Upper lobe of left lung (tissue), 6 donors: ENCODE data around the gene CDH2. TPM values are rescaled to one million over a fixed set of nuclear protein-coding genes. Genes with fewer than 3 reads are reported as not detected.

ENCODE experiments used
- ATAC-seq, 2 donors: fragments of 200-7000 bp; cut with Tn5 transposase; one replicate each; pipeline ENCODE4 v1.9.1; 2022; ENCODE audit warnings: mild to moderate bottlenecking in 2 of 2, moderate library complexity in 2 of 2; ENCODE audit not compliant: low FRiP score in 2 of 2
- DNase-seq, 2 donors: peaks; one replicate each; pipeline ENCODE4 v3.0.0-alpha.2; 2019 to 2020
- H3K27ac ChIP-seq, 4 donors: fragments of 200-600 bp; sonication (generic); one replicate each; pipeline ENCODE4 v1.5.1; 2016 to 2019
- H3K27me3 ChIP-seq, 4 donors: fragments of 200-600 bp; sonication (generic); one replicate each; pipeline ENCODE4 v1.5.1; 2017 to 2019
- H3K36me3 ChIP-seq, 4 donors: fragments of 200-600 bp; sonication (generic); one replicate each; pipeline ENCODE4 v1.5.1; 2016 to 2019
- H3K4me1 ChIP-seq, 4 donors: fragments of 200-600 bp; sonication (generic); one replicate each; pipeline ENCODE4 v1.5.1; 2018 to 2019
- H3K4me3 ChIP-seq, 4 donors: fragments of 200-600 bp; sonication (generic); one replicate each; pipeline ENCODE4 v1.5.1; 2017 to 2019; ENCODE audit warnings: mild to moderate bottlenecking in 2 of 4, moderate library complexity in 1 of 4
- H3K9me3 ChIP-seq, 4 donors: fragments of 200-600 bp; sonication (generic); one replicate each; pipeline ENCODE4 v1.5.1; 2018 to 2019
- CTCF ChIP-seq, 6 experiments: fragments of 450-650 bp in 4 of 6; fragments of 200-600 bp in 2 of 6; sonication (generic) in 2 of 6; IDR thresholded peaks; one replicate each; pipeline ENCODE4 v1.5.1; 2016 to 2019; ENCODE audit warnings: antibody characterized with exemption in 6 of 6
- EP300 ChIP-seq, 4 donors: sonication (generic); formaldehyde crosslinking; IDR thresholded peaks; one replicate each; pipeline ENCODE4 v1.5.1; 2017; ENCODE audit warnings: antibody characterized with exemption in 4 of 4, control low read depth in 2 of 4
- POLR2A ChIP-seq, 4 donors: fragments of 450-650 bp; IDR thresholded peaks; one replicate each; pipeline ENCODE4 v1.5.1; 2016 to 2017; ENCODE audit warnings: antibody characterized with exemption in 4 of 4, mild to moderate bottlenecking in 2 of 4
- POLR2AphosphoS5 ChIP-seq, 2 donors: sonication (generic); formaldehyde crosslinking; IDR thresholded peaks; one replicate each; pipeline ENCODE4 v1.5.1; 2017; ENCODE audit warnings: antibody characterized with exemption in 2 of 2
- WGBS, 2 donors: methylation state at CpG; one replicate each; pipeline ENCODE4 v1.1.5; 2017 to 2018; 5-methylcytosine and 5-hydroxymethylcytosine counted together
- total RNA-seq, 6 donors: library from RNA; depleted of rRNA in 4 of 6; stranded (reverse); fragments of >200 nt in 4 of 6; gene quantifications; one replicate each; pipeline versions ENCODE4 v1.1.0 to v1.2.1, GENCODE V29; 2016 to 2021
- donor health status: DM: no; HTN: no; CAD: no; lungs with moderate emphysema.
- donor health status: DM: no; HTN: yes; CAD: no; lungs with severe emphysema.

CDH2 gene
- total RNA-seq, 6 donors from 2014 or later = 0.20 to 2.3 (median 0.75) TPM; not detected in 2

GRCh38 chr18:28177828-28178635 lies 1.1 kb upstream of the CDH2 start:
- Histone ChIP-seq H3K27me3 (peaks cover 0 to 35% (median 18%) of the 10 kb centered on the region in 4 donors), H3K27ac (no peak overlapping the region), H3K36me3 (no peaks in the 10 kb centered on the region), H3K9me3 (no peaks in the 10 kb centered on the region), H3K4me3 (peak overlapping the region in 3 of 4 donors; percentile 41 to 56 (median 49)), H3K4me1 (peaks cover 18 to 40% (median 24%) of the 10 kb centered on the region in 4 donors)
- ATAC-seq (peak in 1 of 2 donors; percentile 80), DNase-seq (peak in 1 of 2 donors; percentile 90)
- TF ChIP-seq POLR2AphosphoS5 (IDR thresholded peaks at IDR 0.05) (no peak), POLR2A (IDR thresholded peaks at IDR 0.05) (no peak), EP300 (IDR thresholded peaks at IDR 0.05) (no peak), CTCF (IDR thresholded peaks at IDR 0.05) (no peak)
- 2% methylated on average over 22 to 25 of the region's 83 CpGs for WGBS, 2 donors

- Histone ChIP-seq H3K36me3 (no peaks in the 10 kb centered on the region), H3K27ac (no peak overlapping the region), H3K27me3 (peaks cover 0 to 35% (median 18%) of the 10 kb centered on the region in 4 donors), H3K4me1 (peaks cover 18 to 40% (median 24%) of the 10 kb centered on the region in 4 donors), H3K4me3 (peak overlapping the region in 3 of 4 donors; percentile 41 to 56 (median 49)), H3K9me3 (no peaks in the 10 kb centered on the region)
- 0% methylated on average over 2 to 7 of the region's 38 CpGs for WGBS, 2 donors
- no peak for DNase-seq
- no peak for TF ChIP-seq CTCF (IDR thresholded peaks at IDR 0.05)
- no peak for TF ChIP-seq POLR2A (IDR thresholded peaks at IDR 0.05)
- no peak for TF ChIP-seq POLR2AphosphoS5 (IDR thresholded peaks at IDR 0.05)
- TF ChIP-seq EP300 (IDR thresholded peaks at IDR 0.05) = no peak
- peak in 1 of 2 donors; percentile 21 for ATAC-seq
These were observed 307 bp downstream of the CDH2 start for GRCh38 chr18:28176698-28176947.

- ATAC-seq = peak in 1 of 2 donors; percentile 16
- peak in 1 of 2 donors; percentile 74 for DNase-seq
These were observed 816 bp downstream of the CDH2 start for GRCh38 chr18:28175930-28176697.

More at GRCh38 chr18:28175930-28176697, 816 bp downstream of the CDH2 start:
- Histone ChIP-seq H3K9me3 (no peaks in the 10 kb centered on the region), H3K27ac (no peak overlapping the region), H3K36me3 (no peaks in the 10 kb centered on the region), H3K4me1 (peaks cover 18 to 40% (median 24%) of the 10 kb centered on the region in 4 donors), H3K4me3 (peak overlapping the region in 3 of 4 donors; percentile 41 to 56 (median 49)), H3K27me3 (peaks cover 0 to 35% (median 18%) of the 10 kb centered on the region in 4 donors)
- 2 to 3% methylated on average over 28 to 40 of the region's 44 CpGs for WGBS, 2 donors
- TF ChIP-seq CTCF (IDR thresholded peaks at IDR 0.05) (no peak), POLR2A (IDR thresholded peaks at IDR 0.05) (no peak), POLR2AphosphoS5 (IDR thresholded peaks at IDR 0.05) (no peak), EP300 (IDR thresholded peaks at IDR 0.05) (no peak)
